Smooth muscle cell (in vitro differentiated cells): Measurements from ENCODE around the gene GPT2. TPM values are rescaled to one million over a fixed set of nuclear protein-coding genes. Genes with fewer than 3 reads are reported as not detected.

ENCODE experiments used
- DNase-seq: peaks from one replicate; lab custom pipeline; 2025; ENCODE audit not compliant: unreplicated experiment; lab: John Stamatoyannopoulos, UW
- H2AFZ ChIP-seq: fragments of 200-600 bp; sonication (generic); 2 replicates; pipeline ENCODE4 v1.6.0; 2016; ENCODE audit warnings: antibody characterized with exemption, low read depth, mild to moderate bottlenecking
- H3F3A ChIP-seq: fragments of 200-600 bp; sonication (generic); 2 replicates; pipeline ENCODE4 v1.6.0; 2017; ENCODE audit warnings: antibody characterized with exemption, low read depth
- H3K27ac ChIP-seq: fragments of 200-600 bp; sonication (generic); 2 replicates; pipeline ENCODE4 v1.5.1; 2016; ENCODE audit warnings: low read depth, mild to moderate bottlenecking
- H3K27me3 ChIP-seq: fragments of 200-600 bp; sonication (generic); 2 replicates; pipeline ENCODE4 v1.6.1; 2016; ENCODE audit warnings: low read depth, mild to moderate bottlenecking
- H3K36me3 ChIP-seq: fragments of 200-600 bp; sonication (generic); 2 replicates; pipeline ENCODE4 v1.5.1; 2016; ENCODE audit warnings: low read depth
- H3K4me1 ChIP-seq: fragments of 200-600 bp; sonication (generic); 2 replicates; pipeline ENCODE4 v1.5.1; 2016; ENCODE audit warnings: low read depth
- H3K4me2 ChIP-seq: fragments of 200-600 bp; sonication (generic); 2 replicates; pipeline ENCODE4 v1.6.0; 2016; ENCODE audit warnings: mild to moderate bottlenecking
- H3K4me3 ChIP-seq: fragments of 200-600 bp; sonication (generic); 2 replicates; pipeline ENCODE4 v1.5.1; 2016; ENCODE audit warnings: mild to moderate bottlenecking
- H3K79me2 ChIP-seq: fragments of 200-600 bp; sonication (generic); 2 replicates; pipeline ENCODE4 v1.6.0; 2016; ENCODE audit warnings: low read depth, mild to moderate bottlenecking
- H3K9ac ChIP-seq: fragments of 200-600 bp; sonication (generic); 2 replicates; pipeline ENCODE4 v1.6.0; 2016; ENCODE audit warnings: low read depth
- H3K9me3 ChIP-seq: fragments of 200-600 bp; sonication (generic); replicated peaks from 2 replicates; pipeline ENCODE4 v1.5.1; 2016; ENCODE audit warnings: low read depth
- H4K20me1 ChIP-seq: fragments of 200-600 bp; sonication (generic); 2 replicates; pipeline ENCODE4 v1.6.0; 2016; ENCODE audit warnings: low read depth
- WGBS: methylation state at CpG from one replicate; pipeline ENCODE4 v1.1.7; 2016; ENCODE audit warnings: low lambda C conversion rate; 5-methylcytosine and 5-hydroxymethylcytosine counted together
- polyA plus RNA-seq: library from polyadenylated mRNA; unstranded; fragments of >200 nt; fragmentation: Nextera tagmentation; extraction: Ambion mirVana; gene quantifications from 2 replicates; pipeline ENCODE4 v1.2.1, GENCODE V29; 2016
- total RNA-seq: library from RNA; depleted of rRNA; stranded (reverse); fragments of >200 nt; gene quantifications from 2 replicates; pipeline ENCODE4 v1.2.3, GENCODE V29; 2014
- TF ChIP-seq, protein P1 (sequence below): fragments of 200-600 bp; sonication (generic); IDR thresholded peaks from 2 replicates; pipeline ENCODE4 v1.5.1; 2017; ENCODE audit warnings: borderline replicate concordance, mild to moderate bottlenecking, antibody characterized with exemption; ENCODE audit not compliant: insufficient read depth, poor library complexity, severe bottlenecking

The GPT2 gene
- total and polyA plus RNA-seq, 2 experiments from 2014 or later, result 21.4 to 29.3 TPM

DNA sequence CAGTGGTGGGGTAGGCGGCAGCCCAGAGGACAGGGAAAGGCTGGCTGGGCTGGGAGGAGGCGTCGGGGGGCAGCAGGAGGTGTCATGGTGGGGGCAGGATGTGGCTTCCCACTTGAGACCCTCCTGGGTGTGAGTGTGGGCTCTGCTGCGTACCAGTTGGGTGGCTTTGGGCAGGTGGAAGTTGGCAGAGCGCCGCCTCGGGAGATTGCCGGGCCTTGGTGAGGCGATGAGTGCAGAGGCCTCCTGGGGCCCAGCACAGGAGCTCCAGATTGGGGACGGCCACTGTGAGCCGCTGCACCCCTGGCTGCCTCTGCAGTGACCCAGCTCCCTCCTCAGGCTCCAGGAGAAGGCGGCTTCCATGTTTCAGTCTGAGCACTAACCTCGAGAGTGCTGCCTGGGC, 13.8 kb downstream of the GPT2 start:
- Histone ChIP-seq H2AFZ (no peak overlapping the region), H3K4me2 (no peak overlapping the region), H3K4me1 (no peaks in the 10 kb centered on the region), H3K4me3 (no peak overlapping the region), H3K27ac (no peak overlapping the region), H3K27me3 (no peaks in the 10 kb centered on the region), H3K9ac (no peak overlapping the region), H4K20me1 (peaks cover 73% of the 10 kb centered on the region), H3K79me2 (peaks cover 39% of the 10 kb centered on the region), H3K36me3 (no peaks in the 10 kb centered on the region), H3F3A (no peaks in the 10 kb centered on the region), H3K9me3 (no peaks in the 10 kb centered on the region)
- no peak for DNase-seq
- 93% methylated on average over 9 of the region's 13 CpGs for WGBS
- TF ChIP-seq, protein P1, sequence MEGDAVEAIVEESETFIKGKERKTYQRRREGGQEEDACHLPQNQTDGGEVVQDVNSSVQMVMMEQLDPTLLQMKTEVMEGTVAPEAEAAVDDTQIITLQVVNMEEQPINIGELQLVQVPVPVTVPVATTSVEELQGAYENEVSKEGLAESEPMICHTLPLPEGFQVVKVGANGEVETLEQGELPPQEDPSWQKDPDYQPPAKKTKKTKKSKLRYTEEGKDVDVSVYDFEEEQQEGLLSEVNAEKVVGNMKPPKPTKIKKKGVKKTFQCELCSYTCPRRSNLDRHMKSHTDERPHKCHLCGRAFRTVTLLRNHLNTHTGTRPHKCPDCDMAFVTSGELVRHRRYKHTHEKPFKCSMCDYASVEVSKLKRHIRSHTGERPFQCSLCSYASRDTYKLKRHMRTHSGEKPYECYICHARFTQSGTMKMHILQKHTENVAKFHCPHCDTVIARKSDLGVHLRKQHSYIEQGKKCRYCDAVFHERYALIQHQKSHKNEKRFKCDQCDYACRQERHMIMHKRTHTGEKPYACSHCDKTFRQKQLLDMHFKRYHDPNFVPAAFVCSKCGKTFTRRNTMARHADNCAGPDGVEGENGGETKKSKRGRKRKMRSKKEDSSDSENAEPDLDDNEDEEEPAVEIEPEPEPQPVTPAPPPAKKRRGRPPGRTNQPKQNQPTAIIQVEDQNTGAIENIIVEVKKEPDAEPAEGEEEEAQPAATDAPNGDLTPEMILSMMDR, result no peak

DNA sequence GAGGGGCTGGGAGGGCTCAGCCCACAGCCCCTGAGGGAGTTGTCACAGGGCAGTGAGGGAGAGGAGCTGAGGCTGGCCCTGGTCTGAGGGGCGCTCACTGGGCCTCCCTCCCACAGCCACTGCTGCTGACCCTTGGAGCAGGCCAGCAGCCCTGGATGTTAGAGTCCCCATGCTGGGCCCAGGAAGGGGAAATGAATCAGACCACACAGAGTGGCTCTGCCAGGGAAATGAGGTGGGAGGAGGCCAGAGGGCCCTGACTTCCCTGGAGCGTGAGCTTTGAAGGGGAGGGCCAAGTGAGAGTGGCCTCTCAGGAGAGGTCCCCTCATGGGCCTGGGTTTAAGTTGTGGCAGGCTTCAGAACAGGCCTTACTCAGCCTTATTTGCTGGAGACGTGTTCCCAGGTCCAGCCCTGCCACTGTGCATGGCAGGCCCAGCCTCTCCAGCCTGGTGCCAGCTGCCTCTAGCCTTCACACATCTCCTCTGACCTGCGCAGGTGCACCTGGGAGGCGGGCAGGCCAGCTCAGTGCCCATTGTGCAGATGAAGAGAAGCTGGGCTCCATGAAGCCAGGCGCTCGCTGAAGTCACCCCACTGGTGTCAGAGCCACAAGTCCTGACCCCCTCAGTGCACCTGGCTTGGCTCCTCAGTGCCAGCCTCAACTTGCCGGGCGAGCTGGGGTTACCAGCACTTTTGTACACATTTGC, 15.4 kb downstream of the GPT2 start:
- Histone ChIP-seq H3K79me2 (peaks cover 23% of the 10 kb centered on the region), H3K4me1 (no peaks in the 10 kb centered on the region), H3K27ac (no peak overlapping the region), H3F3A (no peaks in the 10 kb centered on the region), H3K36me3 (no peaks in the 10 kb centered on the region), H2AFZ (no peak overlapping the region), H4K20me1 (peaks cover 58% of the 10 kb centered on the region), H3K4me3 (no peak overlapping the region), H3K27me3 (no peaks in the 10 kb centered on the region), H3K9me3 (no peaks in the 10 kb centered on the region), H3K9ac (no peak overlapping the region), H3K4me2 (no peak overlapping the region)
- DNase-seq, result no peak
- WGBS, result 94% methylated on average over 8 of the region's 9 CpGs
- TF ChIP-seq, protein P1, result no peak

DNA sequence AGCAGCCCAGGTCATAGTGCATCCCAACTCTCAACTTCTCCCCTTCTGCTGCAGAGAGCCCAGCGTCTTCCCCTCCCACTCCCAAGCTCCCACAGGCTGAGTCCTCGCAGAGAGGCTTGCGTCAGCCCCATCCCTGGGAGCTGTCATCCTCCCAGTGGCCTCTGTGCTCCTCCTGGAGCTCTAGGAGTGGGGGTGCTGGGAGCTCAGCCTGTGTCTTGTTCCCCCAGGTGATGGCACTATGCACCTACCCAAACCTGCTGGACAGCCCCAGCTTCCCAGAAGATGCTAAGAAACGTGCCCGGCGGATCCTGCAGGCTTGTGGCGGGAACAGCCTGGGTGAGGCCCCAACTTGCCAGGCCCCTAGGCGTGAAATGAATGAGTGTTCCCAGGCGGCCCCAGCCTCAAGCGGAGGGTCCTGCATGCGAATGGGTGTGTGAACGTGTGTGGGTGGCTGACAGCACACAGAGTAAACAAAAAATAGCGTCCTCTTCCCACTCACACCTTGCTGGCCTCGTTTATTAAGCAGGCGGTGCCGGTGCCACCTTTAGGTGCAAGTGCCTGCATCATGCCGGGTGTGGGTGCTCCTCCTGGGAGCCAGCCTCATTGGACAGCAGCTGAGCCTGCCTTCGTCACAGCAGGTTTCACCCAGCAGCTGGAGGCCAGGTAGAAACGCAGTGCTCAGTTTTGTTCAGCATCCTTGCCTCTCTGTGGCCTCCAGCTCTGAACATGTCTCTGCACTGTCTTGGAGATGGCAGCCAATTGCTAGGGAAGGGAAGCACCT, 16.5 kb downstream of the GPT2 start:
- no peaks in the 10 kb centered on the region for H3K36me3 ChIP-seq
- H3F3A ChIP-seq, result no peaks in the 10 kb centered on the region
- H3K4me2 ChIP-seq, result no peak overlapping the region
- no peak overlapping the region for H3K9ac ChIP-seq
- no peak for DNase-seq
- WGBS, result 83% methylated on average over 19 of the region's 19 CpGs
- no peaks in the 10 kb centered on the region for H3K9me3 ChIP-seq
- TF ChIP-seq, protein P1, result no peak
- no peaks in the 10 kb centered on the region for H3K27me3 ChIP-seq
- peaks cover 48% of the 10 kb centered on the region for H4K20me1 ChIP-seq
- H2AFZ ChIP-seq, result no peak overlapping the region
- H3K4me1 ChIP-seq, result no peaks in the 10 kb centered on the region
- no peak overlapping the region for H3K27ac ChIP-seq
- H3K79me2 ChIP-seq, result peaks cover 12% of the 10 kb centered on the region
- H3K4me3 ChIP-seq, result no peak overlapping the region
